Neural progenitor cell (in vitro differentiated cells): ENCODE measurements around the gene MAPK9.

Experiments used
- EZH2phosphoT487 ChIP-seq: fragments of 200-600 bp; sonication (generic); IDR thresholded peaks from 2 replicates; pipeline ENCODE4 v1.6.1; 2017; ENCODE audit warnings: antibody characterized with exemption
- TF ChIP-seq, protein P1 (sequence below): fragments of 200-600 bp; sonication (generic); IDR thresholded peaks from 2 replicates; pipeline ENCODE4 v1.5.1; 2017; ENCODE audit warnings: antibody characterized with exemption, mild to moderate bottlenecking

DNA sequence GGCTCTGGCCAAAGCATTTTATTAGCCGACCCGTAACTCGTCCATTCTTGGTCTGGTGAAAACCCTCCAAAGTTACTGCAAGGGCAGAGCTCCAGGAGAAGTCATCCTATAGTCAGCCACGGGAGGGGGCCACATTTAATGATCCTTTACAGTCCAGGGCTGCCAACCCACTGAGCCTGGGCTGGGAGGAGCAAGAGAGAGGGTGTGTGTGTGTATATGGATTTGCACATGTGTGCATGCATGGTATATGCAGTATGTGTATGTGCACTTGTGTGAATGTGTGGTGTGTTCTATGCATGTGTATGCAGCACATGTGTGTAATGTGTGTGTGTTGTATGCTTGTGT is 78.7 kb downstream of the MAPK9 start:
- TF ChIP-seq EZH2phosphoT487: no peak
- TF ChIP-seq, protein P1, sequence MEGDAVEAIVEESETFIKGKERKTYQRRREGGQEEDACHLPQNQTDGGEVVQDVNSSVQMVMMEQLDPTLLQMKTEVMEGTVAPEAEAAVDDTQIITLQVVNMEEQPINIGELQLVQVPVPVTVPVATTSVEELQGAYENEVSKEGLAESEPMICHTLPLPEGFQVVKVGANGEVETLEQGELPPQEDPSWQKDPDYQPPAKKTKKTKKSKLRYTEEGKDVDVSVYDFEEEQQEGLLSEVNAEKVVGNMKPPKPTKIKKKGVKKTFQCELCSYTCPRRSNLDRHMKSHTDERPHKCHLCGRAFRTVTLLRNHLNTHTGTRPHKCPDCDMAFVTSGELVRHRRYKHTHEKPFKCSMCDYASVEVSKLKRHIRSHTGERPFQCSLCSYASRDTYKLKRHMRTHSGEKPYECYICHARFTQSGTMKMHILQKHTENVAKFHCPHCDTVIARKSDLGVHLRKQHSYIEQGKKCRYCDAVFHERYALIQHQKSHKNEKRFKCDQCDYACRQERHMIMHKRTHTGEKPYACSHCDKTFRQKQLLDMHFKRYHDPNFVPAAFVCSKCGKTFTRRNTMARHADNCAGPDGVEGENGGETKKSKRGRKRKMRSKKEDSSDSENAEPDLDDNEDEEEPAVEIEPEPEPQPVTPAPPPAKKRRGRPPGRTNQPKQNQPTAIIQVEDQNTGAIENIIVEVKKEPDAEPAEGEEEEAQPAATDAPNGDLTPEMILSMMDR: no peak
